Hepatocyte (in vitro differentiated cells): ENCODE results near the gene EXOC4.

Experiments
- EZH2 ChIP-seq: fragments of 200-600 bp; sonication (generic); IDR thresholded peaks from 2 replicates; pipeline ENCODE4 v1.6.1; 2016; ENCODE audit warnings: antibody characterized with exemption, mild to moderate bottlenecking, borderline replicate concordance
- EZH2phosphoT487 ChIP-seq: fragments of 200-600 bp; sonication (generic); IDR thresholded peaks from one replicate; pipeline ENCODE4 v1.6.1; 2018; ENCODE audit warnings: antibody characterized with exemption, mild to moderate bottlenecking, low read depth, moderate library complexity; ENCODE audit not compliant: unreplicated experiment, severe bottlenecking
- TF ChIP-seq, protein P1 (sequence below): fragments of 200-600 bp; sonication (generic); IDR thresholded peaks from 2 replicates; pipeline ENCODE4 v1.5.1; 2016; ENCODE audit warnings: antibody characterized with exemption, mild to moderate bottlenecking; ENCODE audit not compliant: poor library complexity

DNA sequence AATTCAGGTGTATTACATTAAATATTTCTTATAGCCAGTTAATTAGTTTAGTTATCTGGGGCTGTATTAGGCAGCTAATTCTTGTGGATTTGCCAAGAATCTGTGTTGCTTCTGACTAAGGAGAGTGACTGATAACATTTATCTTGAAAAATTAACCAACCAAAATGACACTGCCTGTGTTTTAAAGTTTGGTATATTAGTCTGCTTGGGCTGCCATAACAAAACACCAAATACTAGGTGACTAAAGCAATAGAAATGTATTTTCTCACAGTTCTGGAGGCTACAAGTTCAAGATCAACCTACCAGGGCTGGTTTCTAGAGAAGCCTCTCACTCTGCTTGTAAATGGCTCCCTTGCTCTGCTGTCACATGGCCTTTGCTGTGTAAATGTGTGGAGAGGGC lies 12.9 kb downstream of the EXOC4 start:
- TF ChIP-seq, protein P1, sequence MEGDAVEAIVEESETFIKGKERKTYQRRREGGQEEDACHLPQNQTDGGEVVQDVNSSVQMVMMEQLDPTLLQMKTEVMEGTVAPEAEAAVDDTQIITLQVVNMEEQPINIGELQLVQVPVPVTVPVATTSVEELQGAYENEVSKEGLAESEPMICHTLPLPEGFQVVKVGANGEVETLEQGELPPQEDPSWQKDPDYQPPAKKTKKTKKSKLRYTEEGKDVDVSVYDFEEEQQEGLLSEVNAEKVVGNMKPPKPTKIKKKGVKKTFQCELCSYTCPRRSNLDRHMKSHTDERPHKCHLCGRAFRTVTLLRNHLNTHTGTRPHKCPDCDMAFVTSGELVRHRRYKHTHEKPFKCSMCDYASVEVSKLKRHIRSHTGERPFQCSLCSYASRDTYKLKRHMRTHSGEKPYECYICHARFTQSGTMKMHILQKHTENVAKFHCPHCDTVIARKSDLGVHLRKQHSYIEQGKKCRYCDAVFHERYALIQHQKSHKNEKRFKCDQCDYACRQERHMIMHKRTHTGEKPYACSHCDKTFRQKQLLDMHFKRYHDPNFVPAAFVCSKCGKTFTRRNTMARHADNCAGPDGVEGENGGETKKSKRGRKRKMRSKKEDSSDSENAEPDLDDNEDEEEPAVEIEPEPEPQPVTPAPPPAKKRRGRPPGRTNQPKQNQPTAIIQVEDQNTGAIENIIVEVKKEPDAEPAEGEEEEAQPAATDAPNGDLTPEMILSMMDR = no peak
- no peak for TF ChIP-seq EZH2
- no peak for TF ChIP-seq EZH2phosphoT487
